NCI-H1417 treated with DMSO at 0.1 percent for 48 hours (cell line): ENCODE data around the gene IRF2BP2.
"Not testable (repeated sequence)": the region's sequence is repeated elsewhere in the genome, so short reads cannot be mapped to it uniquely, and the experiment has no call there.

Source experiments
- DNase-seq: peaks from one replicate; lab custom pipeline; 2025; lab: John Stamatoyannopoulos, UW

Gene IRF2BP2

GRCh38 chr1:234601301-234602017 is 8.5 kb downstream of the IRF2BP2 start:
- no peak for DNase-seq

- DNase-seq, result no peak
Observed at GRCh38 chr1:234600418-234601281, 9.3 kb downstream of the IRF2BP2 start.

- DNase-seq, result peak; percentile 63
Observed at GRCh38 chr1:234599617-234600417, 10.2 kb downstream of the IRF2BP2 start.

GRCh38 chr1:234598974-234599616 is 10.9 kb downstream of the IRF2BP2 start:
- no peak for DNase-seq

- no peak for DNase-seq
Observed at GRCh38 chr1:234597894-234598293, 12.1 kb downstream of the IRF2BP2 start.

- DNase-seq, result no peak
Observed at GRCh38 chr1:234595899-234596298, 14.1 kb downstream of the IRF2BP2 start.

GRCh38 chr1:234594575-234594974 is 15.4 kb downstream of the IRF2BP2 start:
- not testable (repeated sequence) for DNase-seq

GRCh38 chr1:234593771-234594504 is 16.0 kb downstream of the IRF2BP2 start:
- DNase-seq, result no peak

- DNase-seq, result no peak
Observed at GRCh38 chr1:234593109-234593508, 16.9 kb downstream of the IRF2BP2 start.

- no peak for DNase-seq
Observed at GRCh38 chr1:234592240-234592639, 17.7 kb downstream of the IRF2BP2 start.

GRCh38 chr1:234591131-234591530 is 18.8 kb downstream of the IRF2BP2 start:
- DNase-seq, result no peak

- no peak for DNase-seq
Observed at GRCh38 chr1:234589854-234590620, 19.9 kb downstream of the IRF2BP2 start.

- DNase-seq, result no peak
Observed at GRCh38 chr1:234589064-234589800, 20.7 kb downstream of the IRF2BP2 start.

GRCh38 chr1:234588386-234588785 is 21.6 kb downstream of the IRF2BP2 start:
- DNase-seq, result no peak

GRCh38 chr1:234586892-234587485 is 23.0 kb downstream of the IRF2BP2 start:
- no peak for DNase-seq

GRCh38 chr1:234586304-234586703 is 23.7 kb downstream of the IRF2BP2 start:
- no peak for DNase-seq

GRCh38 chr1:234585330-234586055 is 24.5 kb downstream of the IRF2BP2 start:
- DNase-seq, result no peak

GRCh38 chr1:234584926-234585325 is 25.1 kb downstream of the IRF2BP2 start:
- DNase-seq, result no peak

- DNase-seq, result no peak
Observed at GRCh38 chr1:234584420-234584805, 25.6 kb downstream of the IRF2BP2 start.
